ENCODE results near the gene COMTD1.

Gene COMTD1

DNA sequence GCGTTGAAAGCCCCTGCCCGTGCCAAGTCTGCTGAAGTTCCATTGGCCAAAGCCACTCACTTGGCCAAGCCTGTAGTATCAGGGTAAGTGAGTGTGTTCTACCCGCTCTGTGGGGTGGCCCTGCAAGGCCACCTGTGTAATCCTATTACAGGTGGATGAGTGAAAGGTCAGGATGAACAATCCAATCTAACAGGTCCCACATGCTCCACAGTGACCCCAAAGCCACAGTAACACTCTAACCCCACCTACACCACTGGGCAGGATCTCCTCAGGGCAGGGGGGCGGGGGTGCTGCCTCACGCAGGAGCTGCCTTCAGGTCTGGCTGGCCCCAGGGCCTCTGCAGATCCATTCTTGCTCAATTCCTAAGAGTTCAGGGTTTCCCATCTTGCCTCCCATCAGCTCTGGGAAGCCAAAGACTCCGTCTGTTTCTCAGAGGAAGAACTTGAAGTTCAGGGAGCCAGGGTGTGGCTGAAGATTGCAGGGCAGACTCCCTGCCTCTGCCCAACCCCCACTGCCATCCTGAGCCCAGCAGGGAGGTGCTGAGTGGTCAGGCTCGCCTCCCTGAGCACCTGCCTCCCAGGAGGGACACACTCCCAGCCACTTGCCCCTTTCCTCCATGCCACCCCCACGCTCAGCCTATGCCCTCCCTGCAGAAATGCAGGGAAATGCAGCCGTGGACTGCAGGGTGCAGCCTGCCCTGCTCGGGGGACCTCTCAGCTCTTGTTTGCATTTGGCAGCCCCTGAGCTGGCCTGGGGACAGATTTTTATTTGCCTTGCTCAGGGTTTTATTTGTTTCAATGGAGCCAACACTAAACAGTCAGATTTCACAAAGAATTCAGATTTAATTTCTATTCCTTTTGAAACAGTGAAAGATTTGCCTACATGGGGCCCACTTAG lies 9.8 kb upstream of the COMTD1 start:
- no peak for DNase-seq

DNA sequence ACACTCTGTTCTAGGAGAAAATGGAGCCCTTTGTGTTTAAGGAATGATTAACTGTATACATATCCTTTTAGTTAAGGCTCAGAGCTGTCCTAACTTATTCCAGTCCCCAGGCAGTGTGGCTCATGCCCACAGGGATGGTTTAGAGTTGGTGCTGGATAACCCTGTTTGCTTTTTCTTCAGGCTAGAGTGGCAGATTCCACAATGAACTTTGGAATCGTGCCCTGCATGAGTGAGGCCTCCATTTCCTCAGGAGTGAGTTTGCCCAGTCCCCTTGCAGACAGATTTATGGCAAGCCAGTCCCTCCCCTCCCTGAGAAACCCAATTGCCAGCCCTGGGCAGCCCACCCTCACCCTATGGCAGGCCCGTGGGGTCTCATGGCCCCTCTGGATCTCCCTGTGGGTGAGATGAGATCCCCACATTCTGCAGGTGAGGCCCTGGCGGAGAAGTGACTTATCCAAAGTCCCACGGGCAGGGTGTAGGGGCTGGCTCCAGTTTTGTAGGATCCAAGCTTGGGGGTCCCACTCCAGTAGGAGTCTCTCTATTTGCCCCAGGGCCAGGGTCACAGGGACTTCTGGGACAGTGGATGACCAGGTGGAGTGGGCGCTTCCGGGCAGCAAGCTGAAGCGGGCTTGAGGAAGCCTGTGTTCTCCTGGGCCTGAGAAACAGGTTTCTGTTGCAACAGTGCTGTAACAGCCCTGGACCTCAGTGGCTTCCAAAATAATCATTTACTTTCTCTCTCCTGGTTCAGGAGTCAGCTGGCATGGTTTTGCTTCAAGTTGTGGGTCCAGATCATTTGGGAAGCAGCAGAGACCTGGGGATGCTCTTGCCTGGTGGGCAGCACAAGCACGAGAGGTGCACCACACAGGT lies 9.0 kb upstream of the COMTD1 start:
- no peak for DNase-seq

DNA sequence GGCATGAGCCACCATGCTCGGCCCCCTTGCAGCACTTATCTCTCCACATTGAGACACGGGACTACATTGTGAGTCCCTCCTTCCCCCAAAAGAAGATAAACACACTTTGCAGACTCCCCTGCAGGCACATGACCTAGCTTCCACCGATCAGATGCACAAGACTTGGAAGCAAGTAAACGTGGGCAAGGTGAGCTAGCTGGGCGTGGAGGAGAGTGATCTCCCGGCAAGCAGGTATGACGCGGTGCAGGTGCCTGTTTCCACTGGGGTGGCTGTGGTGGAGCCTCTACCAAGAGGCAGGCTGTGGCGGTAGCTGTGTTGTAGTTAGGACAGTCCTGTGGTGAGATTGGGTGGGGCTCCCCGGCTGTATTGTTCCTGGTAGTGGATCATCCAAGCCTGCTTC lies 7.7 kb upstream of the COMTD1 start:
- DNase-seq, result no peak

DNA sequence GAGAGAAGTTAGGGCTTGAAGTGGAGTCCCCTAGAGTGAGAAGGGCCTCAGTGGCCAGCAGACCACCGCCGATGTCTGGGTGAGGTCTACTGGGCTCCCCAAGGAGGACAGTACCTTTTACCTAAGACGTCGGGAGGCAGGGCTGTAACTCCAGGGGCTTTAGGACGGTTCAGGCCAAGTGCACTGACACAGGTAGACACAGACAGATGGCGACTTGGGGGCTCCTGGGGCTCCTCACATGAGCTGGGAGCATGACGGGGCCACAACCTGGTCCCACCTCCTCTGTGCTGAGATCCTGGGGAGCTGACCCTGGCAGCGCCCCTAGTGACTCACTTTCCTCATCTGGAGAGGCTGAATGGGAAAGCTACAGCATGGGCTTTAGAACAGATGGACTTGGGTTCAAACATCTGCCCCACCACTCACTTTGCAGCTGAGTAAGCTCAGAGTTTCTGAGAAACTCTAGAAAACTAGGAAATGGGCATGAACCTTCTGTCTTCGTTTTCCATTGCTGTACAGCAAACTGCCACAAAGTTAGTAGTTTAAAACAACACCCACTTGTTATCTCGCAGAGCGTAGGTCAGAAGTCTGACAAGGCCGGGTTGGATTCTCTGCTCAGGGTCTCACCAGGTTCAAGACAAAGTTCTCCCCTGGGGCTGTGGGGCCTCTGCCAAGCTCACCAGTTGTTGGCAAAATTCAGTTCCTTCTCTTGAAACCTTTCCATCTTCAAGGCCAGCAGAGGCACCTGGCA lies 4.7 kb upstream of the COMTD1 start:
- DNase-seq, result no peak

- no peak for DNase-seq
These were observed 3.5 kb upstream of the COMTD1 start for GRCh38 chr10:75239096-75239790.

- DNase-seq, result no peak
These were observed 2.7 kb upstream of the COMTD1 start for GRCh38 chr10:75238182-75239095.

DNA sequence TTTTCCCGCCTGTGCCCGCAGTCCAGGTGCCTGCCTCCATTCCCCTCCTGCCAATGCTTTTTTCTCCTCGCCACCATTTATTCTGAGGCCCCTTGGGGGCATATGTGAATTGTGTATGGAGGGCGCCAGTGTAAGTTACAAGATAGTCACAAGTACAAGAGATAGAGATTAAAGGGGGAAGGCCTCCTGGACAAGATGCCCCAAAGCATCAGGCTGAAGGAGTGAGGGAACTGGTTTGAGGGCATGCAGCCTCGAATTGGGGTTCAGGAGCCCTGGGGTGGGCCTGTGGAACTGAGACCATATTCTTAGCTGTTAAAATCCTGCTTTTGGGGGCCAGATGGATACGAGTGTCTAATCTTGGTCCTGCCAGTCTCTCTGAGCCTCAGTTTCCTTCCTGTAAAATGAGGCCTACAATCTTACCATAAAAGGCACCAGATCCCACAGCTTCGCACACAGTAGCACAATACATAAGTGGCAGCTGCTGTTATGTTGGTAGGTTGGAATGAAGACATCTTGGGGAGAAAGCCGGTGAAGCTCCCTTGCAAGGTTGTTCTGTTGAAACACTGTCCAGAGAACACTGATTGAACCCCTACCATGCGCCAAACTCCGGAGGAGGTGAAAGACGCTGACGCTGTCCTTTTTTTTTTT lies 545 bp upstream of the COMTD1 start:
- DNase-seq, result no peak

DNA sequence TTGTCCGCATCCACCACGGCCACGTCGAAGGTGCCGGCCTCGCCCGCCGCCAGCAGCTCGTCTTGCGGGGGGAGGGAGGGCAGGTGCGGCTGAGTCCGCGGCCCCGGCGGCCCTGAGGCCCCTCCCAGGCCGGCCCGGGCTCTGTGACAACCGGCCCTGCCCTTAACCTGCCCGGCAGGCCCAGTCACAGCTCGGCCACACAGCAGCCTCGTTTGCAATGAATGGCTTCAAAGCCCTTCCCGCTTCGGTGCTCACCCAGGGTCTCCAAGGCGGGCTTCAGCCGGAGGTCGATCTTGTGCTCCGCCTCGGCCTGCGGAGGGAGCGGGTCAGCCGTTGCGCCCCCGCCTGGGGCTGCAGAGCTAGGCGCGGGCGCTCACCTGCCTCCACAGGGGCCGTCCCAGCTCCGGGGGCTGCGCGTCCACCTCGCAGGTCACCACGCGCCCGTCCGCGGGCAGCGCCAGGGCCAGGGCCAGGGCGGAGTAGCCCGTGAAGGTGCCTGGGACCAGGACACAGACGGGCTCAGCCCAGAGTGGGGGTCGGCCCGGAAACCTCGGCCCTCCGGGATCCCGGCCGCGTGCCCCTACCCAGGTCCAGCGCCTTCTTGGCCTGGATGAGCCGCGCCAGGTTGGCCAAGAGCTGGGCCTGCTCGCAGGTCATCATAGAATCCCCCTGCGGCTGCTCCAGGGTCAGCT lies 928 bp downstream of the COMTD1 start:
- no peak for DNase-seq

DNA sequence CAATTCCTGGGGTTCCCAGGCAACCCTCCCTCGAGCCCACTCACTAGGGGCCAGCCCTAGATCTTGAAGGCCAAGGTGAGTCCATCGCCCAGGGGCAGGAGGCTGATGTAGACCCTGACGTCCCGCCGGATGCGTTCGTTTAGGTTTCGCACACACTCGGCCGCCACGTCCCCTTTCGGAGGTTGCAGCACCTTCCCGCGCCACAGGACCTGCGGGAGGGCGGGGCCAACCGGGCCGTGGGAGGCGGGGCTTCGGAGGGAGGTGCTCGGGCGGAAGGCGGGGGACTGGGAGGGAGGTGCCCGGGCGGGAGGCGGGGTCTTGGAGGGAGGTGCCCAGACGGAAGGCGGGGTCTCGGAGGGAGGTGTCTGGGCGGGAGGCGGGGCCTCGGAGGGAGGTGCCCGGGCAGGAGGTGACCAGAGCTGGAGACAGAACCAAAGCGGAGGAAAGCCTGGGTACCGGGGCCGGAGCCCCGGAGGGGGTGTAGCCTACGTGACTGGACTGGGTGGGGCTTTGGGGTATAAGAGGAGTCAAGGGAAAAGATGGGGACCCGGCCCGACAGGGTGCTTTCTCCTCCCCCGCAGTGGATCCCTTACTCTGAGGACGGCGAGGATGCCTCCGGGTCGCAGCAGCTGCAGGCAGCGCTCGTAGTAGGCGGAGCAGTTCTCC lies 1.6 kb downstream of the COMTD1 start:
- peak; percentile 99 for DNase-seq

DNA sequence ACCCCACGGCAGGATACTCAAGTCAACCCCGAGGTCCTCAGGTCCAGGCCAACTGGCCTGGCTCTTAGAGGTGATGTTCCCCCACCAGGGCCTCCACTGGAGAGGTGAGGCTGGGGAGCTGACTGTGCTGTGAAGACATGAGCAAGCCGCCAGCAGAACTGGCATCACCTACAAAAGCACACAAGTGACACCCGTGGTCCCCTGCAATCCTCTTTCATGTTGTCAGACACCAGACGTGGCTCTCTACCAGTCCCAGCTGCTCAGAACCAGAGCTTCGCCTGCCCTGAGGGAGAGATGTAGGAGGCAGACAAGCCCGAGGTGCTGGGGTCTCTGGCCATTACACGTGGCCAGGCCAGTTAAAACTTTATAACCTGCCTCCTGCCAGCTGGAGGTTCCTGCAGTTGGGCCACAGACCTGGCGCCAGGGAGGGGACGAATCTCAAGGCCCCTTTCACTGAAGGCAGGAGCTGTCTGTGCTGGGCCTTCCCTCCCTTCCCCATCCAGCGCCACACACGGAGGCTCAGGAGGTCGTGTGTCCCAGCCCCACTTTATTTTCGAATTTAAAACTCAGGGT lies 2.2 kb downstream of the COMTD1 start:
- no peak for DNase-seq

- DNase-seq, result no peak
These were observed 3.8 kb downstream of the COMTD1 start for GRCh38 chr10:75231672-75232581.

DNA sequence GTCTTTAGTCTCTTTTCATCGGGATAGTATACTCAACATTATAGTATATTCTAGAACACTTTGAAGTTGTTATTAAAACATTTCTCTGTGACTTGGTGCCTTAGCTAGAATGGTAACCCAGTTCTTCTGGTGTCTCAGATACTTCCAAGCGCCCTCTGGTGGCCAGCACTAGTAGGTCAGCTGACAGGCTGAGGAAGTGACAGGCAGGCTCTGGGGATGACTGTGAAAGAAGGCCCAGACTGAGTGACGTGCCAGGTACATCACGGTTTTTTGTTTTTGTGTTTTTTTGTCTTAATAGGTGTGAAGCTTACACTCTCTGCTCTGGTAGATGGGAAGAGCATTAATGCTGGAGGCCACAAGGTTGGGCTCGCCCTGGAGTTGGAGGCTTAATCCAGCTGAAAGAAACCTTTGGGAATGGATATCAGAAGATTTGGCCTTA lies 5.1 kb downstream of the COMTD1 start:
- DNase-seq, result peak; percentile 95

DNA sequence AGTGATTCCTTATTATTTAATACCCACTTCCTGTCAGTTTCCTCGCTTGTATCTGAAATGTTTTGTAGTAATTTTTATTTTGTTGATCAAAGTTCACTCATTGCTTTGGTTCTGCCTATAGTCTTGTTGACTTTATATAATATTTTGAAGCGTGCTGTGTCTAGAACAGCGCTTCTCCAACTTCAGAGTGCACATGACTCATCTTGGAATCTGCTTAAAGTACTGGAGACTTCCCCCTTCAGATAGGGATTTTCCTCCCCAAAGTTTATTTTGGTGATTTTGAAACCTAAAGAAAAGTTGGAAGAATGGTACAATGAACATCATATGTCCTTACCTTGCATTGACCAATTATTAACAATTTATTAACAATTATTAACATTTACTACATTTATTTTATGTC lies 5.8 kb downstream of the COMTD1 start:
- no peak for DNase-seq

DNA sequence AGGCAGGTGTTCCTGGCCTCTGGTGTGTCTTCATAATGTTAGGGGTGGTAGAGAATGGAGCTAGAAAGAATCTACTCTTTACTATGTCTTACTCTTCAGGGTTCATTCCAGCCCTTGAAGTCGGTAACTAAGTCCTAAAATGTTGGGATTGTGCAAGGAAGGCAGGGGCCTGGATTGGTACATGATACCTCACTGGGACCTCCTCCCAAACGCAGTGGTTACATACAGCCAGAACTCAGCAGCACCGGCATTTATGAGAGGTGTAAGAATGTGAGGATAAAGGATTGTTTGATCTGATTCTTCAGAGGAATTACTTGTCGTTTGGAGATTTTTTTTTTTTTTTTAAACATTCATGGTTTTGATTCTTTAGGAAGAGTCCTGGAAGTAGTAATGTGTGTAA lies 6.9 kb downstream of the COMTD1 start:
- DNase-seq, result no peak

GRCh38 chr10:75228278-75228677 lies 7.5 kb downstream of the COMTD1 start:
- DNase-seq, result no peak

DNA sequence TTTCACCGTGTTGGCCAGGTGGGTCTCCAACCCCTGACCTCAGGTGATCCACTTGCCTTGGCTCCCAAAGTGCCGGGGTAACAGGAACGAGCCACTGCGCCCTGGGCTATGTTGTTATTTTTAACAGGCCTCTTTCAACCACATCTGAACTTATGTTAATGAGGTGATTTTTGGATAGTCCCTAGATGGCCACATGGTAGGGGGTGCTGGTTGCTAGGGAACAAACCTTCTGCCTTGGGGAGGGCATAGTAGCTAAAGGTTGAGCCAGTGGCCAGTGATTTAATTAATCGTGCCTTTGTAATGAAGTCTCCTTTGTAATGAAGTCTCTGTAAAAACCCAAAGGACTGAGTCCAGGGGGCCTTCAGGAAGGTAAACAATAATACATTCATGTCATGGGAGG lies 9.1 kb downstream of the COMTD1 start:
- no peak for DNase-seq

- no peak for DNase-seq
These were observed 9.7 kb downstream of the COMTD1 start for GRCh38 chr10:75226095-75226494.

- no peak for DNase-seq
These were observed 12.2 kb downstream of the COMTD1 start for GRCh38 chr10:75223507-75223906.
